Suprapubic skin (tissue), 4 donors: ENCODE results near the gene KCND3. TPM values are rescaled to one million over a fixed set of nuclear protein-coding genes. Genes with fewer than 3 reads are reported as not detected.

Experiments
- DNase-seq, 2 donors: peaks; one replicate each; pipeline ENCODE4 v3.0.0-alpha.2; 2019; ENCODE audit warnings: low spot score in 2 of 2
- H3K27ac ChIP-seq: fragments of 200-600 bp; sonication (generic); one replicate; pipeline ENCODE4 v1.5.1; 2019
- H3K27me3 ChIP-seq: fragments of 200-600 bp; sonication (generic); one replicate; pipeline ENCODE4 v1.5.1; 2019
- H3K36me3 ChIP-seq: fragments of 200-600 bp; sonication (generic); one replicate; pipeline ENCODE4 v1.5.1; 2019
- H3K4me1 ChIP-seq: fragments of 200-600 bp; sonication (generic); one replicate; pipeline ENCODE4 v1.5.1; 2019
- H3K4me3 ChIP-seq: fragments of 200-600 bp; sonication (generic); one replicate; pipeline ENCODE4 v1.5.1; 2019; ENCODE audit warnings: mild to moderate bottlenecking
- H3K9me3 ChIP-seq: fragments of 200-600 bp; sonication (generic); one replicate; pipeline ENCODE4 v1.5.1; 2019
- EP300 ChIP-seq: sonication (generic); formaldehyde crosslinking; IDR thresholded peaks from one replicate; pipeline ENCODE4 v1.6.1; 2017; ENCODE audit warnings: antibody characterized with exemption
- POLR2A ChIP-seq, 2 donors: fragments of 450-650 bp; IDR thresholded peaks; one replicate each; pipeline ENCODE4 v1.6.1; 2017; ENCODE audit warnings: antibody characterized with exemption in 2 of 2, mild to moderate bottlenecking in 2 of 2, moderate library complexity in 2 of 2
- POLR2AphosphoS5 ChIP-seq, 3 donors: sonication (generic); formaldehyde crosslinking; IDR thresholded peaks; one replicate each; pipeline ENCODE4 v1.6.1; 2017; ENCODE audit warnings: antibody characterized with exemption in 3 of 3
- WGBS: methylation state at CpG from one replicate; pipeline ENCODE4 v1.1.5; 2018; 5-methylcytosine and 5-hydroxymethylcytosine counted together
- total RNA-seq, 4 donors: library from RNA; depleted of rRNA; stranded (reverse); fragments of >200 nt; gene quantifications; one replicate each; pipeline ENCODE4 v1.1.0, GENCODE V29; 2016
- TF ChIP-seq, protein P1 (sequence below), 2 donors: fragments of 200-600 bp in 1 of 2; fragments of 450-650 bp in 1 of 2; sonication (generic) in 1 of 2; IDR thresholded peaks; one replicate each; pipeline ENCODE4 v1.5.1; 2016 to 2019; ENCODE audit warnings: antibody characterized with exemption in 2 of 2, mild to moderate bottlenecking in 1 of 2, moderate library complexity in 1 of 2

Gene KCND3
- total RNA-seq, 4 donors from 2014 or later = 6.8 to 11.4 (median 10.2) TPM

DNA sequence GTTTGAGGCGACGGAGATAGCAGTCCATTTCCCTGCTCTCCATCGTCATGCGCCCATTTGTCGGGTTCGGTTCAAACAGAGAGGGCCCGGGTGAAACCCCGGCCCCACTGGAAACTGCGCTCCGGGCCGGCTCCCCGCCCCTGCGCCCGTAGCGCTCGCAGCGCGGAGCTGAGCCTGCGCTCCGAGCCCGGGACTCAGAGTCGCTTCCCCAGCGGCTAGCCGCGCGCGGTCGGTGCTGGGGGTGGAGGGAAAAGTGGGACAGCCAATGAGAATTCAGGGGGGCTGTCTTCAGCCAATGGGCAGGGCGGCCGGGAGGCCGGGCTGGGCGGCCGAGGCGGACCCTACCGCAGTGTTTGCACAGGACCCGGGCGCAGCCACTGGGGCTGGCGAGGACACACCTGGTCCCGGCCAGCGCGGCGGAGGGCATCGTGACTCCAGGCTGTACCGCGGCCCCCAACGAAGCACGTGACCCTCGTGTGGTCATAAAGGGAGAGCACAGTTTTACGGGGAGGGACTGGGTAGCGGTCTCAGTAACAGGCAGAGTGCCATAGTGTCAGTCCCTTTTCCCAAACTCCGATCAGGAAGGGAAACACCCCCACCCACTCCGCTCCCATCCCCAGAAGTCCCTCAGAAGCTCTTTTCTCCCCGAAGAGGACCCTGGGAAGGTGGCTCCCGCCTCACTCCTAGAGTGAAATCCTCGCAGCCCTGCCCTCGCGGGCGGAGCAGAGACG, 250.1 kb downstream of the KCND3 start, which contains the start of gene INKA2:
INKA2 (minus strand) TSS at position 202 of the 731 bp plus-strand sequence; CDS start at position 49, 153 bp downstream.
- H3K4me3 ChIP-seq = peak within 1 kb of the TSS; percentile 72
- peak; percentile 94 to 95 for DNase-seq
- H3K27ac ChIP-seq = peak within 1 kb of the TSS; percentile 93
- WGBS = 0% methylated on average over 52 of the region's 59 CpGs
- H3K9me3 ChIP-seq = no peaks in the 10 kb centered on the region
- peaks cover 48% of the 10 kb centered on the region for H3K4me1 ChIP-seq
- peak in 1 of 2 donors; percentile 21 for TF ChIP-seq POLR2A (IDR thresholded peaks at IDR 0.05)
- no peak for TF ChIP-seq EP300
- TF ChIP-seq, protein P1, sequence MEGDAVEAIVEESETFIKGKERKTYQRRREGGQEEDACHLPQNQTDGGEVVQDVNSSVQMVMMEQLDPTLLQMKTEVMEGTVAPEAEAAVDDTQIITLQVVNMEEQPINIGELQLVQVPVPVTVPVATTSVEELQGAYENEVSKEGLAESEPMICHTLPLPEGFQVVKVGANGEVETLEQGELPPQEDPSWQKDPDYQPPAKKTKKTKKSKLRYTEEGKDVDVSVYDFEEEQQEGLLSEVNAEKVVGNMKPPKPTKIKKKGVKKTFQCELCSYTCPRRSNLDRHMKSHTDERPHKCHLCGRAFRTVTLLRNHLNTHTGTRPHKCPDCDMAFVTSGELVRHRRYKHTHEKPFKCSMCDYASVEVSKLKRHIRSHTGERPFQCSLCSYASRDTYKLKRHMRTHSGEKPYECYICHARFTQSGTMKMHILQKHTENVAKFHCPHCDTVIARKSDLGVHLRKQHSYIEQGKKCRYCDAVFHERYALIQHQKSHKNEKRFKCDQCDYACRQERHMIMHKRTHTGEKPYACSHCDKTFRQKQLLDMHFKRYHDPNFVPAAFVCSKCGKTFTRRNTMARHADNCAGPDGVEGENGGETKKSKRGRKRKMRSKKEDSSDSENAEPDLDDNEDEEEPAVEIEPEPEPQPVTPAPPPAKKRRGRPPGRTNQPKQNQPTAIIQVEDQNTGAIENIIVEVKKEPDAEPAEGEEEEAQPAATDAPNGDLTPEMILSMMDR (IDR thresholded peaks at IDR 0.05) = no peak
- TF ChIP-seq POLR2AphosphoS5 (IDR thresholded peaks at IDR 0.05) = no peak
- H3K27me3 ChIP-seq = no peaks in the 10 kb centered on the region
- H3K36me3 ChIP-seq = no peaks in the 10 kb centered on the region

DNA sequence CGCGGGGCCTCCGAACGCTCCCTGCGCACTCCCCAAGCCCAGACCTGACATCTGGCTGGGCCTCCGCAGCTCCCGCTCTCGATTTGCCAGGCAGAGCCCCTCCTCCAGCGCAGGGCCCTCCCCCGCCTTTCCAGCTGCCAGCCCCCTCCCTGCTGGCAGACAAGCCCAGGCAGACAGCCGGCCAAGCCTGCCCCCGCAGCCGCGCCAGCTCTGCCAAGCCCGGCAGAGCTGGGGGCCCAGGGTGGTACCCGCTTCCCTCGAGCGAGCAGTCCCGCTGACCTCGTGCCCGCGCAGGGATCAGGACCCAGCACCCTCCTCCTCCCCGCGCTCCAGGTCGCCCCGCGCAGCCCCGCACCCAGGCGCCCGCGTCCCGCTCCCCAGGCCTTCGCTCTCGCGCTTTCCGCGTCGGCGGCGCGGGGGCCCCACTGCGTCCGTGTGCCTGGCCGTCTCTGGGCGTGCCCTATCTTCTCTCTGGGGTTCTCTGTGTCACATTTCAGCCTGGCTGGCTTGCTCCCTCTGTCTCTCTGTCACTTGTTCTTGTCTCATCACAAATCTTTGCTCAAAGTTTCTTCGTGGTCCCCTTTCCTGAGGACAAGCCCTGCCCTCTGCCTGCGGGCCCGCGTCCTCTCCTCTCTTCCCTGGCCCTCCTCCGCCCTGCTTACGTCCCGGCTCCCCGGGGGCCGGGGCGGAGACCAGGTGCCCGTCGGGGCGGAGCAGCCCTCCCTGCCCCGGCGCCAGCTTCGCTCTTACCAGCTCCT, 250.9 kb downstream of the KCND3 start:
- under 1% methylated on average over 18 of the region's 61 CpGs for WGBS
- Histone ChIP-seq H3K9me3 (no peaks in the 10 kb centered on the region), H3K27me3 (no peaks in the 10 kb centered on the region), H3K4me3 (peak overlapping the region; percentile 72), H3K27ac (peak overlapping the region; percentile 93), H3K4me1 (peaks cover 55% of the 10 kb centered on the region), H3K36me3 (no peaks in the 10 kb centered on the region)
- TF ChIP-seq POLR2A (IDR thresholded peaks at IDR 0.05) (peak in 1 of 2 donors; percentile 22), EP300 (no peak)
- DNase-seq = peak in 1 of 2 donors; percentile 85

- Histone ChIP-seq H3K4me1 (peaks cover 59% of the 10 kb centered on the region), H3K27me3 (no peaks in the 10 kb centered on the region), H3K4me3 (peak overlapping the region; percentile 72), H3K36me3 (no peaks in the 10 kb centered on the region), H3K27ac (peak overlapping the region; percentile 93), H3K9me3 (no peaks in the 10 kb centered on the region)
- no peak for DNase-seq
- TF ChIP-seq POLR2A (IDR thresholded peaks at IDR 0.05) (no peak), POLR2AphosphoS5 (IDR thresholded peaks at IDR 0.05) (no peak), EP300 (no peak)
- TF ChIP-seq, protein P1 (IDR thresholded peaks at IDR 0.05) = no peak
- WGBS = 11% methylated on average over 8 of the region's 9 CpGs
Observed at GRCh38 chr1:111738133-111738435, 251.4 kb downstream of the KCND3 start.

DNA sequence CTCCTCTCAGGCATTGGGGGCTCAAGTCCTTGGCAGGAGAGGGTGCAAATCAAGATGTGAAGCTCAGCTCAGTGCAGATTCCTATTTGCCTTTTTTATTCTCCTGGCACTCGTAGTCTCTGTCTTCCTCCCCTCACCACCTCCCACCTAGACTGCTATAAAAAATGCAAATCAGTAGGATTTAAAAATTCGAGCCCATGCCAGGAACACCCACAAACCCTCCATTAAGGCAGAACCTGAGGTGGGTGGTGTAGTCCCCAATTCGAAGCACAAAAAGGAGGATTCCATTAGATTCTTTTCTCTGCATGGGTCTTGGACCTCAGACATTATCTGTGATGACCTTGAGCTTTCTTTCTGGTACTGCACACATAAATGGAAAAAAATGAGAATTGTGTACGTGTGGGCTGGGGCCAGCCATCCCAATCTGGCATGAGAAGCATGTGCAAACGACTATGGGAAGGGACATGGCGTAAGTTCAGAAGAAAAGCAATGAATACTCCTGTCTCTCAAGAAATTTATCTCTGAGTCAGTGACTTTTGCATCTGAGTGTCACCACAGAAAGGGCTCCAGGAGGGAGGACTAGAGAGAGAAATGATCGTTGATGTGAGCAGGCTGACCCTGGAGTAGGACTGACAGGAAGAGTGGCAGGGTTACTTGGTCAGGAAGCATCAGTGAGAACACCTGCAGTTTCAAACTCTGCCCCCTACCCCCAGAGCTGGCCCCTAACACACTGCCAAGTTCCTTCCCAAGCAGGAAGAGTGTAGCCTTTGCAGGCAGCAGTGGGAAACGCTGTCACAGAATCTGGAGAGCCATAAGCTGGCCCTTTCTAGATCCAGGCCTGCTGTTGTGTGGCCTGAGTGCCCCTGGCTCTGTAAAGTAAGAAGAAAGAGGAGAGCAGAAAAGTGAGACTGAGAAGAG, 252.0 kb downstream of the KCND3 start:
- no peak for DNase-seq
- Histone ChIP-seq H3K9me3 (no peaks in the 10 kb centered on the region), H3K27ac (peak overlapping the region; percentile 93), H3K4me3 (peak overlapping the region; percentile 72), H3K27me3 (no peaks in the 10 kb centered on the region), H3K4me1 (peaks cover 60% of the 10 kb centered on the region), H3K36me3 (no peaks in the 10 kb centered on the region)
- 43% methylated on average over 8 of the region's 8 CpGs for WGBS
- TF ChIP-seq POLR2A (IDR thresholded peaks at IDR 0.05) = no peak
- TF ChIP-seq POLR2AphosphoS5 (IDR thresholded peaks at IDR 0.05) = no peak
- TF ChIP-seq, protein P1 (IDR thresholded peaks at IDR 0.05) = no peak
- no peak for TF ChIP-seq EP300

DNA sequence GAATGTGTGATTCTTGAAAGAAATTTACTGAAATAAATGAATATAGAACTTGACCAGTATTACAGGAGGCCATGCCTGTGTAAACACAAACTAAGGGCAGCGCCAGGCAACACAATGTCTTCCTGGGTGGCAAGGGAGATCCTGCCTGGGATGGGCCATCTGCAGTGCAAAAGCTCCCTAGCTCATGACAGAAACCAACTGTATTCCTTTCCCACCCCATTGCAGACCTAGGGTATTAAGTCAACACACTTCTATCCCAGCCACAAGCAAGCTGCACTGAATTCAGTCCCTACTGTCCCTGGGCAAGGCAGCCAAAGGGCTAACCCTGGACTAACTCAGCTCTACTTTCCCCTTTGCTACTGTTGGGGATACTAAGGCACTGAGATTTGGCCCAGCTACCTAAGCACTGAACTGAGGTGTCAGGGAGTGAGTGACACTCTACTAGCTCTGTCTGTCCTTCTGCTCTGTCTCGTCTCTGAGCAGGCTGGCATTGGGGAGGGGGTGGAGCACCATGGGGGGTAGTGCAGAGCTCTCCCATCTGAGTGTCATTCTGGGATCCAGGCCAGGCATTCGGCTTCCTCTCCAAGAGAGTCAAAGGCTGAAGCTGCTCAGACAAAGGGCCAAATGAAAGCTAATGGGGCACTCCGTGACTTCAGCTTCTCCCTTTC, 252.8 kb downstream of the KCND3 start:
- H3K4me3 ChIP-seq = no peak overlapping the region
- no peaks in the 10 kb centered on the region for H3K9me3 ChIP-seq
- H3K27me3 ChIP-seq = no peaks in the 10 kb centered on the region
- TF ChIP-seq EP300 (no peak), POLR2AphosphoS5 (IDR thresholded peaks at IDR 0.05) (no peak), POLR2A (IDR thresholded peaks at IDR 0.05) (no peak)
- TF ChIP-seq, protein P1 (IDR thresholded peaks at IDR 0.05) = no peak
- DNase-seq = no peak
- no peak overlapping the region for H3K27ac ChIP-seq
- 65% methylated on average over 3 of the region's 4 CpGs for WGBS
- peaks cover 61% of the 10 kb centered on the region for H3K4me1 ChIP-seq
- H3K36me3 ChIP-seq = no peaks in the 10 kb centered on the region
